Lung (tissue), 12 donors: ENCODE data around the gene ATP9A. TPM values are rescaled to one million over a fixed set of nuclear protein-coding genes. Genes with fewer than 3 reads are reported as not detected.

Source experiments
- ATAC-seq: fragments of 200-7000 bp; cut with Tn5 transposase; one replicate; pipeline ENCODE4 v1.9.1; 2020; ENCODE audit warnings: moderate number of reproducible peaks; ENCODE audit not compliant: insufficient read depth, low FRiP score
- DNase-seq, 3 donors: peaks; one replicate each; pipeline ENCODE4 v3.0.0-alpha.2; 2013 to 2017
- H3K27ac ChIP-seq, 2 donors: one replicate each; pipeline ENCODE4 v1.5.1; 2013; ENCODE audit warnings: mild to moderate bottlenecking in 2 of 2, moderate library complexity in 2 of 2, control low read depth in 1 of 2, inconsistent platforms in 1 of 2, low read depth in 1 of 2, low read length in 1 of 2
- H3K27me3 ChIP-seq, 3 donors: one replicate each; pipeline ENCODE4 v1.5.1; 2013; ENCODE audit warnings: low read length in 2 of 3; ENCODE audit not compliant: control insufficient read depth in 3 of 3, insufficient read depth in 3 of 3
- H3K36me3 ChIP-seq, 4 donors: one replicate each; pipeline ENCODE4 v1.5.1; 2013; ENCODE audit warnings: low read length in 4 of 4, mild to moderate bottlenecking in 1 of 4, moderate library complexity in 1 of 4; ENCODE audit not compliant: control insufficient read depth in 4 of 4, insufficient read depth in 4 of 4
- H3K4me1 ChIP-seq, 5 donors: one replicate each; pipeline ENCODE4 v1.5.1; 2013; ENCODE audit warnings: low read length in 5 of 5, mild to moderate bottlenecking in 2 of 5, moderate library complexity in 1 of 5; ENCODE audit not compliant: control insufficient read depth in 5 of 5, insufficient read depth in 5 of 5
- H3K4me3 ChIP-seq: one replicate; pipeline ENCODE4 v1.5.1; 2013; ENCODE audit warnings: mild to moderate bottlenecking, control low read depth, moderate library complexity
- H3K9ac ChIP-seq, 2 donors: one replicate each; pipeline ENCODE4 v1.5.1; 2013; ENCODE audit warnings: low read length in 2 of 2, control low read depth in 1 of 2; ENCODE audit not compliant: insufficient read depth in 1 of 2
- H3K9me3 ChIP-seq, 4 donors: one replicate each; pipeline ENCODE4 v1.5.1; 2013; ENCODE audit warnings: low read length in 3 of 4, mild to moderate bottlenecking in 1 of 4, moderate library complexity in 1 of 4; ENCODE audit not compliant: control insufficient read depth in 4 of 4, insufficient read depth in 3 of 4
- CTCF ChIP-seq: IDR thresholded peaks from 2 replicates; pipeline ENCODE4 v1.5.1; 2012; ENCODE audit warnings: mild to moderate bottlenecking; ENCODE audit errors: control extremely low read depth, extremely low read depth
- WGBS, 2 donors: extraction: QIAGEN DNeasy Blood & Tissue Kit; methylation state at CpG; one replicate each; pipeline ENCODE4 v1.1.7; 2013; 5-methylcytosine and 5-hydroxymethylcytosine counted together
- polyA plus RNA-seq, 2 donors: library from polyadenylated mRNA; stranded (reverse); fragments of 200-250 nt; gene quantifications; one replicate each; pipeline ENCODE4 v1.2.1, GENCODE V29; 2013
- total RNA-seq, 2 donors: library from RNA; depleted of rRNA in 1 of 2; stranded (reverse); fragments of >200 nt in 1 of 2; gene quantifications; one replicate each; pipeline ENCODE4 v1.2.1, GENCODE V29; 2014 to 2021
- donor health status: control.
- donor health status: control.
- donor health status: Bipolar disorder and iron deficiency.
- donor health status: healthy.
- donor health status: DM: yes; HTN: yes; CAD: no.

ATP9A gene
- total and polyA plus RNA-seq, 4 donors = 3.3 to 43.6 (median 14.9) TPM

DNA sequence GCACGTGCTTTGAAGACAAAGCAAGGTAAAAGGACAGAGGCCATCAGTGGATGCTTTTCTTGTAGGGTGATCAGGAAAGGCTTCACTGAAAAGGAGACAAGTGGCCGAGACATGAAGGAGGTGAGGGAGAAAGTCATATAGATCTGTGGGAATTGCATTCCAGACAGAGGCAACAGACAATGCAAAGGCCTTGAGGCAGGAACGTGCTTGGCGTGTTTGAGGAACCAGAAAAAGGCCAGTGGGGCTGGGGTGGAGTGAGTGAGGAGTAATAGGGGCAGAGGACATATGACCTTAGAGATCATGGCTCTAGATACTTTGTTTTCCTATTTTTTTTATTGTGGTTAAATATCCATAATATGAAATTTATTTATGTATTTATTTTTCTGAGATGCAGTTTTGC lies 44.7 kb upstream of the ATP9A start:
- DNase-seq (no peak), ATAC-seq (no peak)
- Histone ChIP-seq H3K9me3 (no peaks in the 10 kb centered on the region), H3K9ac (no peak overlapping the region), H3K4me3 (no peak overlapping the region), H3K27me3 (no peaks in the 10 kb centered on the region), H3K27ac (no peak overlapping the region), H3K36me3 (no peaks in the 10 kb centered on the region), H3K4me1 (peaks cover 0 to 28% (median 8%) of the 10 kb centered on the region in 5 donors)
- TF ChIP-seq CTCF = no peak
- WGBS, 2 donors = 88 to 89% methylated on average over 4 of the region's 4 CpGs

- ATAC-seq = no peak
- Histone ChIP-seq H3K27ac (no peak overlapping the region), H3K4me3 (no peak overlapping the region), H3K9me3 (no peaks in the 10 kb centered on the region), H3K4me1 (peaks cover 0 to 28% (median 8%) of the 10 kb centered on the region in 5 donors), H3K36me3 (no peaks in the 10 kb centered on the region), H3K9ac (peak overlapping the region in 1 of 2 donors; percentile 70), H3K27me3 (no peaks in the 10 kb centered on the region)
- WGBS, 2 donors = 62 to 72% methylated on average over 8 of the region's 8 CpGs
- TF ChIP-seq CTCF = no peak
- peak in 2 of 3 donors; percentile 48 to 59 for DNase-seq
Observed at GRCh38 chr20:51811514-51812128, 43.4 kb upstream of the ATP9A start.

DNA sequence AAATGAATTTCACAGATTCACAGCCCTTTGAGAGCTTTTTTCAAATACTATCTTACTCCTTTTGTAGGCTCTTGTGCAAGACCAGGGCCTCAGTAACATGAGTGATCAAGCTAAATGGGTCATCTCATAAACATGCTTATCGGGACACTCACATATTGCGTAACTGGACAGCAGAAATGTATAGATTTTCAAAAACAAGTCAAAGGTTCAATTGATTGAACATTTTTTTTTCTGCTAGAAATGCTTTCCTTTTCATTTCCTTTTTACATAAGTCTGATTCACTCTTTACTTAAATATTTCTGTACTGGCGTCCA lies 42.8 kb upstream of the ATP9A start:
- no peaks in the 10 kb centered on the region for H3K36me3 ChIP-seq
- no peak overlapping the region for H3K9ac ChIP-seq
- TF ChIP-seq CTCF = no peak
- H3K27me3 ChIP-seq = no peaks in the 10 kb centered on the region
- no peaks in the 10 kb centered on the region for H3K9me3 ChIP-seq
- H3K27ac ChIP-seq = no peak overlapping the region
- DNase-seq (peak in 2 of 3 donors; percentile 80 to 90), ATAC-seq (no peak)
- 72 to 76% methylated on average over 3 of the region's 3 CpGs for WGBS, 2 donors
- H3K4me1 ChIP-seq = peaks cover 0 to 28% (median 8%) of the 10 kb centered on the region in 5 donors
- H3K4me3 ChIP-seq = no peak overlapping the region
